ENCODE data around the gene AP1S3.
"Not testable (repeated sequence)": the region's sequence is repeated elsewhere in the genome, so short reads cannot be mapped to it uniquely, and the experiment has no call there.

AP1S3 gene

GRCh38 chr2:223853425-223853837, 16.0 kb upstream of the AP1S3 start:
- no peak for DNase-seq (ENCODE audit: low spot score)

- DNase-seq (ENCODE audit: low spot score) = no peak
These were observed 15.0 kb upstream of the AP1S3 start for GRCh38 chr2:223852281-223852795.

- DNase-seq (ENCODE audit: low spot score) = no peak
These were observed 10.0 kb upstream of the AP1S3 start for GRCh38 chr2:223847410-223847809.

GRCh38 chr2:223846515-223846914, 9.1 kb upstream of the AP1S3 start:
- DNase-seq (ENCODE audit: low spot score) = no peak

GRCh38 chr2:223841436-223842190, 4.2 kb upstream of the AP1S3 start:
- no peak for DNase-seq (ENCODE audit: low spot score)

GRCh38 chr2:223835701-223836532, 1.5 kb downstream of the AP1S3 start:
- peak; percentile 23 for DNase-seq (ENCODE audit: low spot score)

GRCh38 chr2:223834431-223834830, 3.0 kb downstream of the AP1S3 start:
- DNase-seq (ENCODE audit: low spot score) = no peak

- DNase-seq (ENCODE audit: low spot score) = no peak
These were observed 5.0 kb downstream of the AP1S3 start for GRCh38 chr2:223832241-223832903.

- no peak for DNase-seq (ENCODE audit: low spot score)
These were observed 8.3 kb downstream of the AP1S3 start for GRCh38 chr2:223829128-223829527.

- DNase-seq (ENCODE audit: low spot score) = no peak
These were observed 9.1 kb downstream of the AP1S3 start for GRCh38 chr2:223828314-223828713.

- no peak for DNase-seq (ENCODE audit: low spot score)
These were observed 10.4 kb downstream of the AP1S3 start for GRCh38 chr2:223826995-223827394.

- no peak for DNase-seq (ENCODE audit: low spot score)
These were observed 13.1 kb downstream of the AP1S3 start for GRCh38 chr2:223824301-223824700.

- DNase-seq (ENCODE audit: low spot score) = no peak
These were observed 14.6 kb downstream of the AP1S3 start for GRCh38 chr2:223822818-223823217.

- no peak for DNase-seq (ENCODE audit: low spot score)
These were observed 16.8 kb downstream of the AP1S3 start for GRCh38 chr2:223820549-223820948.

- no peak for DNase-seq (ENCODE audit: low spot score)
These were observed 17.5 kb downstream of the AP1S3 start for GRCh38 chr2:223819891-223820290.

GRCh38 chr2:223815884-223816570, 21.4 kb downstream of the AP1S3 start:
- DNase-seq (ENCODE audit: low spot score) = no peak

- DNase-seq (ENCODE audit: low spot score) = peak; percentile 69
These were observed 22.0 kb downstream of the AP1S3 start for GRCh38 chr2:223815186-223815883.

GRCh38 chr2:223814764-223815163, 22.6 kb downstream of the AP1S3 start:
- not testable (repeated sequence) for DNase-seq (ENCODE audit: low spot score)

GRCh38 chr2:223813329-223813728, 24.1 kb downstream of the AP1S3 start:
- DNase-seq (ENCODE audit: low spot score) = no peak

- DNase-seq (ENCODE audit: low spot score) = no peak
These were observed 25.6 kb downstream of the AP1S3 start for GRCh38 chr2:223811757-223812156.

- no peak for DNase-seq (ENCODE audit: low spot score)
These were observed 32.4 kb downstream of the AP1S3 start for GRCh38 chr2:223805008-223805407.

Data from LoVo (cell line).